Muscle of back (tissue), 13 donors: Measurements from ENCODE around the gene TEX53. TPM values are rescaled to one million over a fixed set of nuclear protein-coding genes. Genes with fewer than 3 reads are reported as not detected.

Source experiments
- DNase-seq, 3 donors: peaks; one replicate each; pipeline versions ENCODE4 v3.0.0 to v3.0.0-alpha.2; 2013
- long read RNA-seq, 9 donors: transcript quantifications; one replicate each; lab custom pipeline, GENCODE V29; 2026
- polyA plus RNA-seq, 10 donors: library from polyadenylated mRNA; unstranded; fragments of 120-200 nt; gene quantifications; one replicate each; pipeline ENCODE4 v1.2.1, GENCODE V29; 2013; ENCODE audit not compliant: insufficient read length in 10 of 10

TEX53 gene
- polyA plus RNA-seq = not detected
- long read RNA-seq, donor 1 = 0 reads
- long read RNA-seq, donor 2 = 0 reads
- long read RNA-seq, donor 3 = 0 reads
- long read RNA-seq, donor 4 = 0 reads
- long read RNA-seq, donor 5 = 0 reads
- long read RNA-seq, donor 6 = 0 reads
- long read RNA-seq, donor 7 = 0 reads
- long read RNA-seq, donor 8 = 0 reads
- long read RNA-seq, donor 9 = 0 reads

GRCh38 chr9:114657705-114658104 is at the start of gene TEX53:
TSS of gene TEX53 (minus strand) at chr9:114657805. CDS start at chr9:114657774, 31 bp downstream.
- no peak for DNase-seq

GRCh38 chr9:114706711-114707110 is 49.1 kb upstream of the TEX53 start:
- DNase-seq = no peak

DNA sequence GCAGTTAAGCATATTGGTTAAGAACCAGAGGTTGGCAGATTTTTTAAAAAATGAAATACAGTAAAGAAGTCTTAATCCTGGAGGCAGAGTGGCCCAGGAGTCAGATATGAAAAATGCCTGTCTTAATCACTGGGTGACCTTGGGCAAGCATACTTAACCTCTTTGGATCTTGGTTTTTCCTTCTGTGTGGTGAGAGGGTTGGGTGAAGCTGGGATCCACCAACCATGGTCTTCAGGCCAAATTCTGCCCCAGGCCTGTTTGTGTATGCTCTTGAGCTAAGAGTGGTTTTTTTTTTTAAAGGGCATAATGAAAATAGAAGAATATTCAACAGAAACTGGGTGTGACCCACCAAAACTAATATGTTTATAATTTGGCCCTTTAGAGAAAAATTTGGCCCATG is 44.4 kb upstream of the TEX53 start:
- no peak for DNase-seq

GRCh38 chr9:114697951-114698351 is 40.3 kb upstream of the TEX53 start:
- DNase-seq = no peak

DNA sequence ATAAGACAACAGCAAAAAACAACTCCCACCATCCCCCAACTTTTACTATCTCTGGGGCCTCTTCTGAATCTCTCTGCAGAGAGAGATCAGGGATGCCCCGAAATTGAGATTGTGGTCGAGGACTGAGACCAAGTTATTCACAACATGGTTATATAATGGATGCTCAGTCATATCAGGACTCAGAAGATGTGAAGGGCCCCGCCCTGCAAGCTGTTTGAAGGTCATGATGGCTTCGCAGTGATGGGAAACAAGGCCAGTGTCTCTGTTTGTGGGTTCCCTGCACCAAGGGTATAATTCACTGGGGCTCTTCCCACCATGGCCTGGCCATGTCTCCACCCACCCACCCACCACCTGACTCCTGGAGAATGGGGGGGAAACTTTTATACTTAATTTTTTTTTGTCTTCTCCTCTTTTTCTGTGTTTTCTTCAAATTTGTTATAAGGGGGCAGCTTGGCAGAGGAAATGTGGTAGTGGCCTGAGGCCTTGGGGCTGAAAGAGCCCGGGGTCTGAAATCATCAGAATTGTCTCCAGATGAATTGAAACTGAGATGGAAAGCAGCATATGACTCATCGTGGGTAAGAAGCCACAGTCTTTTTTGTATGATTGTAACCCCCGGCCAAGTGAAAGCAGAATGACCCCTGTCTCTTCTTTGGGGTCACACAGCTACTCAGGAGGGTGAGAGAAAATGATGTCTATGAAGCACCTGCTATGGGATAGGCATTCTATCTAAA is 39.4 kb upstream of the TEX53 start:
- no peak for DNase-seq

- DNase-seq = no peak
Measured at GRCh38 chr9:114695948-114696347, 38.3 kb upstream of the TEX53 start.

DNA sequence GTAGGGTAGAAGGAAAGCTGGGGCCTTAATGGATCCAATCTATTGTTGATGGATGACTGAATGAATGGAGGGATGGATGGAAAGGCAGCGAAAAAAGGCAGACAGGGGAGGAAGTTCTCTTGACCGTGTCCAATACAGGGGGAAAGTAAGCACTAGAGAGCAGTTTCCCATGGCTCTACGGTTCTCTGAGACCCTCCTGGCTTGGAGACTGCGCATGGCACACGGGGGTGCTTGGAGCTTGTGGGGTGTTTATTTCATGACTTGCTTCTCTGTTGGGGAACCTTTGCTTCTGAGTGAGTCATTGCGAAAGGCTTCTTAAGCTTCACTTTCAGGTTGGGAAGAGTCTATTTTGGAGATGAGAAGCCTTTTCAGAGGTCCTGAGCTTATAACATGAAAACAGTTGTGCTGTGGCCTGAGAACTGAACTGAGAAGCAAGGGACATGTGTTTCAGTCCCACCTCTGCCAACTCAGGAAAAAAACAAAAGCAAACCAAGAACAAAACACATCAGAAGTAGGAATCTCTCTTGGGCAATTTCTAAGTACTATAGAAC is 37.2 kb upstream of the TEX53 start:
- DNase-seq = no peak

DNA sequence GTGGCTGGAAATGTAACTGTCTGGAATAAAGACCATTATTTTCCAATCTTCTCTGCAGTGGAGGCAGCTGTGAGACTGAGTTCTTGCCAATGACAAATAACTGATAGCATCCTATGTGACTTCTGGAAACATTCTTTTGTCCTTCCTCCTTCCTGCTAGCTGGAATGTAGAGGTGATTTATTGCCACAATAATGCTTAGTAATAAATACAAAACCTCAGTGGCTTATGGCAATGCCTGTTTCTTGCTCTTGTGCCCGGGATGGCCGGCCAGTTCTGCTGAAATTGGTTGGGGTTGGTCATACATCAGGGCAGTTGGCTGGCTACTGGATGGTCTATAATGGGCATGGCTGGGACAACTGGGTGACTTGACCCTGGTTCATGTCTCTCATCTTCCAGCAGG is 36.5 kb upstream of the TEX53 start:
- DNase-seq = peak; percentile 2 to 53 (median 11)

- no peak for DNase-seq
Measured at GRCh38 chr9:114693248-114693855, 35.7 kb upstream of the TEX53 start.

DNA sequence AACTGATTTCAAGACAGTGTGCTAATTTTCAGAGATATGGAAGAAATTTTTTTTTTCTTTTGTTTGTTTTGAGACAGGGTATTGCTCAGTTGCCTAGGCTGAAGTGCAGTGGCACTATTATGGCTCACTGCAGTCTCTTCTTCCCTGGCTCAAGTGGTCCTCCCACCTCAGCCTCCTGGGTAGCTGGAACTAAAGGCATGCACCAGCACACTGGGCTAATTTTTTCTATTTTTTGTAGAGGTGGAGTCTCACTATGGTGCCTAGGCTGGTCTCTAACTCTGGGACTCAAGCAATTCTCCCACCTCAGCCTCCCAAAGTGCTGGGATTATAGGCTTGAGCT is 34.3 kb upstream of the TEX53 start:
- no peak for DNase-seq

DNA sequence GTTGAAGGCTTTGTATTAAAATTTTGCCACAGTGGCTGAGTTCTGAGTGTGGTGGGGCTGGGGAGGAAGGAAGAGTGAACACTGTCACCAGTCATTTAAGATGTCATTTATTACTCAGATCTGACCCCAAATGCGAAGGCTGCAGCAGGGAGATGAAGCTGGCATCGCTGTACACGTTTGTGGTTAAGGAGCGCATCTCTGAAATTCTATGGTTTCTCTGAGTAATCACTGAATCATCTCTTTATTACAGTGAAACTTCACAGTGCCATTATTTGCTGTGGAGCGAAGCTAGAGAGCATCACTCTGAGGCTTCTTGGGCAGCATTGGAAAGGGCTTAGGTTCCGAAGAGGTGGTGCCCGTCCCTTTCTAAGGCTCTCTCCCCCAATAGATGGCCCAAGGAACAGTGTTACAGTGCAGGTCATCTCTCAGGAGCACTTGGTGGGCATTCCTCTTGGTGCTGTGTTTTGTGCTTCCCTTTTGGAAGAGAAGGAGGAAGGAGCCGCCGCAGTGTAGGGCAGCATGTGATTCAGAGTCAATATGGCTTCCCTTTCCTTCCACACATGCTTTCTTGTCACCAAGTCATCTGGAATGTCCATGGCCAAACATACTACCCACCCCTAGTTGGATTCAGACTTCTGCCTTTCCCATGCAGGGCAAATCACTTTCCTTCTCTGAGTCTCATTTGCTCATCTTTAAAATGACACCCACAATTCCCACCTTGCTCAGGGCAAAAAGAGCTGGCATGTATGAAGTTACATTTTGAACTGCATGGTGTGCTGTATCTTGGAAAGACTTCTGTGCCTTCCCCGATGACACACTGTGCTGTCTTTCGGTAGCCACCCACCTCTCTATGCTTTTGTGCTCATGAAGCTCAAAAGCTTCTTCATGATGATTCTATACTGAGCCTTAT is 33.7 kb upstream of the TEX53 start:
- peak in 1 of 3 donors; percentile 87 for DNase-seq

GRCh38 chr9:114690308-114690707 is 32.7 kb upstream of the TEX53 start:
- DNase-seq = no peak

- no peak for DNase-seq
Measured at GRCh38 chr9:114689813-114690212, 32.2 kb upstream of the TEX53 start.

GRCh38 chr9:114688909-114689610 is 31.5 kb upstream of the TEX53 start:
- DNase-seq = no peak

DNA sequence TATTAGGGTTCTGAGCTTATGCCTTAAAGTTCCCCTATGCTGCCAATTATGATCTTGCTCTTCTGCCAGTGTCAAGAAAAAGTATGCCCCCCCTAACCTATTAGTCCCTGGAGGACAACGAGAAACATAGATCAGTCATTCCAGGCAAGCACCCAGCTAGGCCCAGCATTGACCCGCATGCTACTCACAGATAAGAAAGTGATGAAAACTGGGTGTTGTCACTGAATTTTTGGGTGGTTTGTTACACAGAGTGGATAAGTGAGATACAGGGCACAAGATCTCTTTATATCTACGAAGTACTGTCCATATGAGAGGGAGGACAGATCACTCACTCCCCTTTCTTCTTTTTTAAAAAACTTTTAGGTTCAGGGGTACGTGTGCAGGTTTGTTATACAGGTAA is 30.8 kb upstream of the TEX53 start:
- DNase-seq = no peak

- DNase-seq = no peak
Measured at GRCh38 chr9:114687034-114687433, 29.4 kb upstream of the TEX53 start.

DNA sequence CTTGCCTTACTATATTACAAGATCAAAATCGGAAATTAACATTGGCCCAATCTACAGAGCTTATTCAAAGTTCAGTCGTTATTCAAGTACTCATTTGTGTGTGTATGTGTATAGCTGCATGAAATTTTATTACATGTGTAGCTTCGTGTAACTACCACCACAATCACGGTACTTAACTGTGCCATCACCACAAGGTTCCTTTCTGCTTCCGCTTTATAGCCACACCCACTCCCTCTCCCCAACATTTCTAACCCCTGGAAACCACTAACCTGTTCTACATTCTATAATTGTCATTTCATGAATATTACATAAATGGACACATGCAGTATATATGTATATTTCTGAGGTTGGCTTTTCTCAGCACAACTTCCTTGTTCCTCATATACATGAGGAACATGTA is 28.3 kb upstream of the TEX53 start:
- no peak for DNase-seq

DNA sequence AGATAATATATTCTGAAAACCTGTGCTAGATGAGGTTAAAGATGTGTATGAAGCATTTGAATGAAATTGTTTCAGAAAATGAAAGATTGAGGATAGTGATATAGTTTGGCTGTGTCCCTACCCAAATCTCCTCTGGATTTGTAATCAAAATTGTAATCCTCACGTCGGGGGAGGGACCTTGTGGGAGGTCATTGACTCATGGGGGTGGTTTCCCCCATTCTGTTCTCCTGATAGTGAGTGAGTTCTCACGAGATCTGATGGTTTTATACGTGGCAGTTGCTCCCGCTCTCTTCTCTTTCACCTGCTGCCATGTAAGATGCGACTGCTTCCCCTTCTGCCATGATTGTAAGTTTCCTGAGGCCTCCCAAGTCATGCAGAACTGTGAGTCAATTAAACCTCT is 26.4 kb upstream of the TEX53 start:
- DNase-seq = no peak

DNA sequence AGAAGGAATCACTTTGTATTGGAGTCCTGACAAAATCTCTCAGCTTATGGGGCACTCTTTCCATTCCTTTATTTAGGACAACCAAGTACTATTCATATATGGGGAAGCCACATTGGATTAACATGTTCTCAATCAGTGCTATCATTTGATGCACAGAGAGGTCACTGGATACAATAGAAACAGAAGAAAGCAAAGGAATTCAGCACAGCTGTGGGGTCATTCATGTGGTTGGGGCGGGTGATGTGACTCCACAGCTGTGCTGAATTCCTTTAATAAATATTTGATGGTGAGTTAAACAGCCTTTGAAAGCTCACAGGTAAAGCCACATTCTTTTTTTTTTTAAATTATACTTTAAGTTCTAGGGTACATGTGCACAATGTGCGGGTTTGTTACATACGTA is 25.2 kb upstream of the TEX53 start:
- DNase-seq = no peak

DNA sequence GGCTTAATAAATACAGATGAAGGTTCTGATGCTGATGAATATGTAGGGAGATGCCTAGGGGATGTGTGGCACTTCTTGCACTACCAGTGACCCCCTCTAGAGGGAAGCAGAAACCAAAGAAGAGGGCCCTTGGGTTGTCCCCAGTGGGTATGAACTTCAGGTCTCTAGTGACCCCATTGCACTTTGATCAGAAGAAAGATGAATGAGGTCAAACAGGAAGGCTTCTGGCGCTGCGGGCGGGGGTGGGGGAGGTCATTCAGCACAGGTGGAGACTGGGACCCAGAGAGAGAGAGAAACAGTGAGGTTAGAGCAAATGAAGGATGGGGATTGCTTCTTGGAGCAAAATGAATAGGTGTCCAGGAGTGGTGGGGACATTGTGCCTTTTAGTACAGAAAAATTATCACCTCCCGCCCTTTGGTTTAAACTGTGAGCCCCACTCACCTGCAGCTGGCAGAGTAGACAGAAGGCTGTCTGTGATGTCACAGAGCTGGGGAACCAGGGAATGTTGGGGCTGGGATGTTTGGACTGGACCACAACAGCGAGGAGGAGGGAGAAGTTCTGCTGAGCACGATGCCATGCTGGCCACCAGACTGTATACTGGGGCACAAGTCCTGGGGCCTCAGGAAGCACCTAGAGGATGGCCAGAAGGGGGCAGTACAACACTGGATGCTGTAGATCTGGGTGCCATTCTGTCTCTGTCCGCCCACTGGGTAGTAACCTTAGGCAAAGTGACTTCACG is 24.2 kb upstream of the TEX53 start, which contains the start of gene TEX48:
TSS of gene TEX48 (minus strand) at position 599 of the 739 bp plus-strand sequence. CDS start 10,469 bp downstream, outside the sequence.
- peak in 2 of 3 donors; percentile 36 to 51 for DNase-seq
